Activated CD8-positive, alpha-beta T cell treated with anti-CD3 and anti-CD28 coated beads for 36 hours (primary cell): ENCODE results near the gene TGFB1. TPM values are rescaled to one million over a fixed set of nuclear protein-coding genes. Genes with fewer than 3 reads are reported as not detected.

Source experiments
- ATAC-seq: fragments of 200-7000 bp; cut with Tn5 transposase; one replicate; pipeline ENCODE4 v1.10.0; 2021; ENCODE audit warnings: mild to moderate bottlenecking, moderate library complexity
- CTCF ChIA-PET: fragments of 350-600 bp; sonication (Branson Sonifier 250); formaldehyde crosslinking; loops from one replicate; lab custom pipeline; 2021; ENCODE audit warnings: antibody characterized with exemption; lab: Charles Lee
- POLR2A ChIA-PET: fragments of 350-600 bp; sonication (Branson Sonifier 250); formaldehyde crosslinking; loops from one replicate; lab custom pipeline; 2021; ENCODE audit warnings: antibody characterized with exemption; lab: Charles Lee
- DNase-seq: peaks from one replicate; pipeline ENCODE4 v3.0.0-alpha.2; 2020
- H3K27ac Mint-ChIP-seq: one replicate; pipeline ENCODE4 v1.8.0; 2021; ENCODE audit warnings: mild to moderate bottlenecking, mixed read lengths
- H3K27me3 Mint-ChIP-seq: one replicate; pipeline ENCODE4 v1.8.0; 2021; ENCODE audit warnings: mixed read lengths
- H3K36me3 Mint-ChIP-seq: one replicate; pipeline ENCODE4 v1.8.0; 2021; ENCODE audit warnings: low read depth, mixed read lengths
- H3K4me1 Mint-ChIP-seq: one replicate; pipeline ENCODE4 v1.8.0; 2021; ENCODE audit warnings: low read depth, mixed read lengths
- H3K4me3 Mint-ChIP-seq: one replicate; pipeline ENCODE4 v1.8.0; 2021; ENCODE audit warnings: mild to moderate bottlenecking, moderate library complexity, mixed read lengths
- H3K9me3 Mint-ChIP-seq: one replicate; pipeline ENCODE4 v1.8.0; 2021; ENCODE audit warnings: mixed read lengths
- CTCF ChIP-seq: fragments of 200-600 bp; IDR thresholded peaks from one replicate; pipeline ENCODE4 v1.8.0; 2022; ENCODE audit warnings: antibody characterized with exemption, mild to moderate bottlenecking
- intact Hi-C: fragments of 100-400 bp; cut with micrococcal nuclease; formaldehyde crosslinking; loops from one replicate; pipeline ENCODE4 v1.10.0; 2022
- total RNA-seq, 2 experiments: library from RNA; stranded (reverse); gene quantifications; one replicate each; pipeline ENCODE4 v1.2.3, GENCODE V29; 2021

The TGFB1 gene
- total RNA-seq, 2 experiments from 2014 or later = 112 to 123 TPM

GRCh38 chr19:41324921-41325639 is 28.6 kb downstream of the TGFB1 start:
- POLR2A ChIA-PET = interaction anchor here (1.6 to 4.1 kb wide), 5 partner anchors 8 to 24 kb away, joined by 4 to 29 read pairs (median 10); partner anchors contain the start of gene CCDC97
- Mint-ChIP-seq H3K27me3 (no peaks in the 10 kb centered on the region), H3K9me3 (no peaks in the 10 kb centered on the region), H3K4me3 (no peak overlapping the region), H3K36me3 (peaks cover 47% of the 10 kb centered on the region), H3K27ac (peak overlapping the region; percentile 80), H3K4me1 (peaks cover 65% of the 10 kb centered on the region)
- no peak for TF ChIP-seq CTCF
- intact Hi-C loops = no loop called here
- no peak for ATAC-seq
- DNase-seq = no peak
- CTCF ChIA-PET = interaction anchor here (0.7 kb wide), 1 partner anchor 28 kb away, joined by 3 read pairs; no protein-coding TSS in a partner anchor

GRCh38 chr19:41324231-41324702 is 29.5 kb downstream of the TGFB1 start:
- Mint-ChIP-seq H3K27me3 (no peaks in the 10 kb centered on the region), H3K27ac (peak overlapping the region; percentile 78), H3K4me1 (peaks cover 65% of the 10 kb centered on the region), H3K36me3 (peaks cover 49% of the 10 kb centered on the region), H3K4me3 (no peak overlapping the region), H3K9me3 (no peaks in the 10 kb centered on the region)
- DNase-seq (no peak), ATAC-seq (no peak)
- intact Hi-C loops = no loop called here
- CTCF ChIA-PET = no interaction called here
- POLR2A ChIA-PET = interaction anchor here (1.6 to 3.1 kb wide), 3 partner anchors 7 to 25 kb away, joined by 9 to 11 read pairs (median 10); partner anchors contain the start of gene CCDC97
- no peak for TF ChIP-seq CTCF

- Mint-ChIP-seq H3K27me3 (no peaks in the 10 kb centered on the region), H3K27ac (peak overlapping the region; percentile 78), H3K4me1 (peaks cover 58% of the 10 kb centered on the region), H3K4me3 (no peak overlapping the region), H3K36me3 (peaks cover 42% of the 10 kb centered on the region), H3K9me3 (no peaks in the 10 kb centered on the region)
- no peak for DNase-seq
- ChIA-PET CTCF (no interaction called here), POLR2A (interaction anchor here (0.9 to 2.8 kb wide), 3 partner anchors 14 to 61 kb away, joined by 4 to 11 read pairs (median 5); partner anchors contain the start of gene CCDC97)
- ATAC-seq = no peak
- intact Hi-C loops = no loop called here
- no peak for TF ChIP-seq CTCF
These were observed 30.1 kb downstream of the TGFB1 start for GRCh38 chr19:41323430-41324125.

- ATAC-seq (no peak), DNase-seq (no peak)
- peaks cover 53% of the 10 kb centered on the region for H3K4me1 Mint-ChIP-seq
- H3K36me3 Mint-ChIP-seq = peaks cover 37% of the 10 kb centered on the region
- POLR2A ChIA-PET = interaction anchor here (0.9 to 2.8 kb wide), 3 partner anchors 13 to 61 kb away, joined by 4 to 11 read pairs (median 5); partner anchors contain the start of gene CCDC97
- no peaks in the 10 kb centered on the region for H3K9me3 Mint-ChIP-seq
- TF ChIP-seq CTCF = no peak
- CTCF ChIA-PET = interaction anchor here (1.5 kb wide), 1 partner anchor 102 kb away, joined by 3 read pairs; no protein-coding TSS in a partner anchor
- peak overlapping the region; percentile 77 for H3K27ac Mint-ChIP-seq
- H3K4me3 Mint-ChIP-seq = no peak overlapping the region
- intact Hi-C loops = no loop called here
- H3K27me3 Mint-ChIP-seq = no peaks in the 10 kb centered on the region
These were observed 30.7 kb downstream of the TGFB1 start for GRCh38 chr19:41323023-41323422.
